ENCODE data around the gene LCE3A. TPM values are rescaled to one million over a fixed set of nuclear protein-coding genes. Genes with fewer than 3 reads are reported as not detected.

The LCE3A gene
- total RNA-seq, 2 donors from 2014 or later: not detected

DNA sequence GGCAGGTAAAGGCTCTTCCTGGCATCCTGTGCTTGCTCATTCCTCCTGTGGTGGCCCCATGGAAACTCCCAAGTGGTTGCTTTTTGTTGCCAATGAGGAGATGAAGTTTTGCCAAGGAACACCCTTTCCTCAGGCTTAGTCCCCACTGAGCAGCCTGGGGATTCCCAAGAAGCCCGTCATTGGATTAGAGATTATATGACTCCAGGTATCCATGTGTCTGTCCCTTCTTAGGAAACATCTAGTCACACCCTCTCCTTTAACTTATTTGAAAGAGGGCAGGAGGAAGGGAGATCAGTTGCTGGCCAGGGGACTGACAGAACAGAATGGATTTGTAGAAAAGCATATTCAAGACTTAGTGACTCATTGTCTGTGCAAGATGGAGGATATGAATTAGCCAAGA is 3.8 kb upstream of the LCE3A start:
- H3K36me3 Mint-ChIP-seq (ENCODE audit: low read depth): no peaks in the 10 kb centered on the region

DNA sequence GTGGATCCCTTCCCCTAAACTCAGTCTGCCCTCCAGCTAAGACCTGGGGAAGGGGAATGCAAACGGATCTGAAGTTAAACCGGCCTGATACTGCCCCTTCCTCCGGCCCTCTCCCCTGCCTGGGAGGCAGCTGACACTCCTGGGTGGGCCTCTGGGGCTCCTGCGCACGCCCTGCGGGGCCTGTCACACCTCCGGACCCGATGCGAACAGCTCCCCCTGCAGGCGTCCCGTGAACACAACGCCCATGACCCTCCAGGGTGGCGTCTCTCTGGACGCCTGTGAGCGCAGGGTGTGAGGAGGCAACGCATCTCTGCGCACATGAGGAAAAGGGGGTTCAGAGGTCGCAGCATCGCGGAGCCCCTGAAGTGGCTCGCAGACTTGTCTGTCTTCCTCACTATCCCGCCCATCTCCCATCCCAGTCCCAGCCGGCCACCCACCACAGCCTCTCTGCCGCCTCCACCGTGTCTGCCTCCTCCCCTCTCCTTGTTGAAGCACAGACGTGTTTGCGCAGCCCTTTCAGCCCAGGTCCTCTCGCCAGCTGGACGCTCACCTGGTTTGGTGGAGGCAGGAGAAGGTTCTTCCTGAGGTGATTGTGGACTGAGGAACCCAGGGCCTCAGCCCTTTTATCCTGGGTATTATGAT is 421 bp upstream of the LCE3A start:
- no peak for DNase-seq
- no peak overlapping the region for H3K9ac ChIP-seq (ENCODE audit: extremely low read depth, low read length, poor library complexity, severe bottlenecking)
- H3K27me3 Mint-ChIP-seq (ENCODE audit: insufficient read depth): no peaks in the 10 kb centered on the region
- no peaks in the 10 kb centered on the region for H3K36me3 Mint-ChIP-seq (ENCODE audit: low read depth)
- TF ChIP-seq, protein P1, sequence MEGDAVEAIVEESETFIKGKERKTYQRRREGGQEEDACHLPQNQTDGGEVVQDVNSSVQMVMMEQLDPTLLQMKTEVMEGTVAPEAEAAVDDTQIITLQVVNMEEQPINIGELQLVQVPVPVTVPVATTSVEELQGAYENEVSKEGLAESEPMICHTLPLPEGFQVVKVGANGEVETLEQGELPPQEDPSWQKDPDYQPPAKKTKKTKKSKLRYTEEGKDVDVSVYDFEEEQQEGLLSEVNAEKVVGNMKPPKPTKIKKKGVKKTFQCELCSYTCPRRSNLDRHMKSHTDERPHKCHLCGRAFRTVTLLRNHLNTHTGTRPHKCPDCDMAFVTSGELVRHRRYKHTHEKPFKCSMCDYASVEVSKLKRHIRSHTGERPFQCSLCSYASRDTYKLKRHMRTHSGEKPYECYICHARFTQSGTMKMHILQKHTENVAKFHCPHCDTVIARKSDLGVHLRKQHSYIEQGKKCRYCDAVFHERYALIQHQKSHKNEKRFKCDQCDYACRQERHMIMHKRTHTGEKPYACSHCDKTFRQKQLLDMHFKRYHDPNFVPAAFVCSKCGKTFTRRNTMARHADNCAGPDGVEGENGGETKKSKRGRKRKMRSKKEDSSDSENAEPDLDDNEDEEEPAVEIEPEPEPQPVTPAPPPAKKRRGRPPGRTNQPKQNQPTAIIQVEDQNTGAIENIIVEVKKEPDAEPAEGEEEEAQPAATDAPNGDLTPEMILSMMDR (conservative IDR thresholded peaks at IDR 0.05): no peak
- WGBS, 2 experiments (ENCODE audit: insufficient coverage in 1 of 2, insufficient read length in 1 of 2): 83 to 93% methylated on average over 8 to 29 of the region's 29 CpGs
- no peaks in the 10 kb centered on the region for H3K36me3 ChIP-seq (ENCODE audit: control insufficient read depth, insufficient read depth, low read length)
- H3K27ac Mint-ChIP-seq: no peak overlapping the region
- peaks cover 74% of the 10 kb centered on the region for H3K9me3 ChIP-seq (ENCODE audit: control insufficient read depth, low read length)
- no peaks in the 10 kb centered on the region for H3K4me1 Mint-ChIP-seq
- no peaks in the 10 kb centered on the region for H3K4me1 ChIP-seq (ENCODE audit: control insufficient read depth, insufficient read depth, low read length)
- H3K27me3 ChIP-seq (ENCODE audit: control insufficient read depth, insufficient read depth, low read length, poor library complexity, severe bottlenecking): no peaks in the 10 kb centered on the region
- no peak overlapping the region for H3K4me3 ChIP-seq (ENCODE audit: low read length)
- peaks cover 93% of the 10 kb centered on the region for H3K9me3 Mint-ChIP-seq
- no peak overlapping the region for H3K4me3 Mint-ChIP-seq
- no peak overlapping the region for H3K27ac ChIP-seq (ENCODE audit: low read depth, low read length)

More for the DNA sequence above, 3.8 kb upstream of the LCE3A start:
- Mint-ChIP-seq H3K27me3 (ENCODE audit: insufficient read depth) (no peaks in the 10 kb centered on the region), H3K9me3 (peaks cover 90% of the 10 kb centered on the region), H3K4me3 (no peak overlapping the region), H3K27ac (no peak overlapping the region), H3K4me1 (no peaks in the 10 kb centered on the region)
- Histone ChIP-seq H3K27me3 (ENCODE audit: control insufficient read depth, insufficient read depth, low read length, poor library complexity, severe bottlenecking) (no peaks in the 10 kb centered on the region), H3K36me3 (ENCODE audit: control insufficient read depth, insufficient read depth, low read length) (no peaks in the 10 kb centered on the region), H3K9me3 (ENCODE audit: control insufficient read depth, low read length) (peaks cover 69% of the 10 kb centered on the region), H3K9ac (ENCODE audit: extremely low read depth, low read length, poor library complexity, severe bottlenecking) (no peak overlapping the region), H3K4me3 (ENCODE audit: low read length) (no peak overlapping the region), H3K4me1 (ENCODE audit: control insufficient read depth, insufficient read depth, low read length) (no peaks in the 10 kb centered on the region), H3K27ac (ENCODE audit: low read depth, low read length) (no peak overlapping the region)
- TF ChIP-seq, protein P1 (conservative IDR thresholded peaks at IDR 0.05): no peak
- no peak for DNase-seq
- 57% methylated on average over 1 of the region's 1 CpG; no CpG with 5 or more reads in 1 of the 2 experiments for WGBS, 2 experiments (ENCODE audit: insufficient coverage in 1 of 2, insufficient read length in 1 of 2)

DNA sequence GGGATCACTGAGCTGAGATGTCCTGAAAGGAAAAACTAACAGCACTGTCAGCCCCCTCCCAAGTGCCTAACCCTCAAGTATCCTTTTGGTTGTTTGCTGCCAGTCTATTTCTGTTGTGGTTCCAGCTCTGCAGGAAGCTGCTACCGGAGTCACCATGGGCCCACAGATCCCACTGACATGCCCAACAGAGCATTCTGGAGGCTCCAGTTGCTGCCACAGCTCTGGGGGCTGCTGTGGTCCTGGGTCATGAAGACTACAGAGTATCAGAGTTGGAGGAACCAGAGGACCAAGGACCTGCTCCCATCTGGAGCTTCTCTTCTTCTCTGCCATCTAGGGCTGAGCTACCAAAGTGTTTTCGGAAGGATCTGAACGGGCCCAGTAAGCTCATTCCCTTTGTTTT is 910 bp downstream of the LCE3A start:
- H3K36me3 Mint-ChIP-seq (ENCODE audit: low read depth): no peaks in the 10 kb centered on the region
- no peak overlapping the region for H3K4me3 Mint-ChIP-seq
- Histone ChIP-seq H3K27ac (ENCODE audit: low read depth, low read length) (no peak overlapping the region), H3K4me1 (ENCODE audit: control insufficient read depth, insufficient read depth, low read length) (no peaks in the 10 kb centered on the region), H3K27me3 (ENCODE audit: control insufficient read depth, insufficient read depth, low read length, poor library complexity, severe bottlenecking) (no peaks in the 10 kb centered on the region), H3K9me3 (ENCODE audit: control insufficient read depth, low read length) (peaks cover 73% of the 10 kb centered on the region), H3K36me3 (ENCODE audit: control insufficient read depth, insufficient read depth, low read length) (no peaks in the 10 kb centered on the region), H3K9ac (ENCODE audit: extremely low read depth, low read length, poor library complexity, severe bottlenecking) (no peak overlapping the region), H3K4me3 (ENCODE audit: low read length) (no peak overlapping the region)
- peaks cover 91% of the 10 kb centered on the region for H3K9me3 Mint-ChIP-seq
- H3K27me3 Mint-ChIP-seq (ENCODE audit: insufficient read depth): no peaks in the 10 kb centered on the region
- DNase-seq: no peak
- H3K4me1 Mint-ChIP-seq: no peaks in the 10 kb centered on the region
- no peak overlapping the region for H3K27ac Mint-ChIP-seq
- WGBS, 2 experiments (ENCODE audit: insufficient coverage in 1 of 2, insufficient read length in 1 of 2): 49% methylated on average over 3 of the region's 3 CpGs; no CpG with 5 or more reads in 1 of the 2 experiments
- TF ChIP-seq, protein P1 (conservative IDR thresholded peaks at IDR 0.05): no peak
